Stimulated activated CD8-positive, alpha-beta memory T cell treated with anti-CD3 and anti-CD28 coated beads, Interleukin-7, amount 100 ng/mL, for 1 hour (primary cell): ENCODE data around the gene HPD.

Experiments used
- DNase-seq, 2 donors: peaks; one replicate each; pipeline ENCODE4 v3.0.0-alpha.2; 2020; ENCODE audit warnings: low read depth in 2 of 2

The HPD gene

DNA sequence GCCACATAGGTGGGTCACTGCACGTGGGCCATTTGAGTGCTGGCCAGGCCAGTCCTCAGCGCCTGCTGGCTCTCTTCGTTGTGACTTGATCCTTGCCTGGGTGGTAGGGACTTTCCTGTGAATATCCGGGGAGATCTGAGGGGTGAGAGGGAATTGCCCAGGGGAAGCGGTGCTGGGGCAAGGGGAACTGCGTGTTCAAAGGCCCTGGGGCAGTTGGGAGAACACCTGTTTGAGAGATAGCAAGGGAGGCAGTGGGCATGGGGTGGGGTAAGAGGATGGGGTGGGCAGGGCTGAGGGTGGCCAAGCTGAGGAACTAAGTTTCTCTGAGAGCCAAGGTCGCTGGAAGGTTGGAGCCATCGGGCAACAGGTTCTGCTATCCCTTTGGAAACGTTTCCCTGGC lies 29.8 kb downstream of the HPD start:
- no peak for DNase-seq

DNA sequence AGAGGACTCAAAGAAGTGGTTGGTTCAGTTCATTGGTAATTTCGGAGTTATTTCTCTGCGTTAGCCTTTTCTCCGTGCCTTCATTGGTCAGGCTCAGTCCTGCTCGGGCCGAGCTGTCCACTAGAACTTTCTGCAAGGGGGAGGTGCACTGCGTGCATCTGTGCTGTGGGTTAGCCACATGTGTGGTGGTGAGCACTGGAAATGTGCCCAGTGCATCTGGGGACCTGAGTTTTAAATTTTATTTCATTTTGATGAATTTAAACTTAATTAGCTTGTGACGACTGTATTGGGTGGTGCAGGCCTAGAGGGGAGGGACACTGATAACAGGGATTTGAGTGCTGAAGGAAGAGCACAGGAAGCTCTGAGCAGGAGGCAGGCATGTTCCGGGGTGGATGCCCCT lies 30.4 kb downstream of the HPD start:
- no peak for DNase-seq

DNA sequence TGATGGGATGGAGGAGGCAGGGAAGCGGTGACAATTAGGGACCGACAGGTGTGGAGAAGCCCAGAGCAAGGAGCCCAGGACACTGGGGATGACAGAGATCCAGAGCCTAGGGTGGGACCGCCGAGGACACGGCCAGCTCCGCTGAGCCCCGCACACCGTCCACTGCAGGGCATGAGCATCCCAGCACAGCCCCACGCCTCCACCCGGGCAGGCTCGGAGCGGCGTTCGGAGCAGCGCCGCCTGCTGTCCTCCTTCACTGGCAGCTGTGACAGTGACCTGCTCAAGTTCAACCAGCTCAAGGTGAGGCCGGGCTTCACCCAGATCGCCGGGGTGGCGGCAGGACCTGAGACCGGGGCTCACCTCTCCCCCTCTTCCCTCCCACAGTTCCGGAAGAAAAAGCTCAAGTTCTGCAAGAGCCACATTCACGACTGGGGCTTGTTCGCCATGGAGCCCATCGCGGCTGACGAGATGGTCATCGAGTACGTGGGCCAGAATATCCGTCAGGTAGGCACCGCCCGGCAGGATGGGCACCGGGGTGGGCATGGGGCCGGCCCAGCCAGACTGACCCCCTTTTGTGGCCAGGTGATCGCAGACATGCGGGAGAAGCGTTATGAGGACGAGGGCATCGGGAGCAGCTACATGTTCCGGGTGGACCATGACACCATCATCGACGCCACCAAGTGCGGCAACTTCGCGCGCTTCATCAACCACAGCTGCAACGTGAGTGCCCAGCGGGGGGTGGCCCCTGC lies 31.1 kb downstream of the HPD start:
- no peak for DNase-seq

DNA sequence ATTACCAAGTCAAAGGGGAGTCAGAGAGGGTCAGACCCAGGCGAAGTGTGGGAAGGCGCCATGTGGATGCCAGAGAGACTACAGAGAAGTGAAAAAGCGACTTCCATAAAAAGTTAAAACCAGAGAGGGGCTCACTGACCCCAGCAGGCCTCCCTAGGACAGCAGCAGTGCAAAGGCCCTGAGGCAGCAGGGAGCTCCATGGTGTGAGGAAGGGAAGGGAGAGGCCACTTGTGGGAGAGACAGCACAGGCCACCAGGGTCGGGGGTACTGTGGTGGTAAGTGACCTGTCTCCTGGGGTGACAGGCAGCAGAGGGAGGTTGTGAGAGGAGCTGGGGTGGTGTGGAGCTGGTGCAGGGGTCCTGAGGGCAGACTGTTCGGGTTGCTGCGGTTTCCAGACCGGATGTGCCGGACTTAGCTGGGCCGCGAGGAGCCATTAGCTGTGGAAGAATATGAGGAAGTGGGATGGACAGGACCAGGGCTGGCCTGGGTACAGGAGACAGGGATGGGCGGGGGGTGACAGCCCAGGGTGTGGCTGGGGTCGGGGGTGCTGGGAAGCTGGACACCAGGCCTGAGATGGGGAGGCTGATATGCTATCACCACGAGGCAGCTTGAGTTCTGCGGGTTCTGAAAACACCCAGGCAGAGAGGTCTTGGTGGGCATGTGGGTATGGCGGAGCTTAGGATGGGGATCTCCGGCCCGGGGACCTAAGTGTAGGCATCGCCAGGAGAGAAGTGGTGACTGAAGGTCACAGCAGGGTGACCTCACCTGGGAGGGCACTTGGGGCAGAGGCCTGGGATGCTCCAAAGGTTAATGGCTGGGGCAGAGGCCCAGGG lies 32.1 kb downstream of the HPD start:
- no peak for DNase-seq

DNA sequence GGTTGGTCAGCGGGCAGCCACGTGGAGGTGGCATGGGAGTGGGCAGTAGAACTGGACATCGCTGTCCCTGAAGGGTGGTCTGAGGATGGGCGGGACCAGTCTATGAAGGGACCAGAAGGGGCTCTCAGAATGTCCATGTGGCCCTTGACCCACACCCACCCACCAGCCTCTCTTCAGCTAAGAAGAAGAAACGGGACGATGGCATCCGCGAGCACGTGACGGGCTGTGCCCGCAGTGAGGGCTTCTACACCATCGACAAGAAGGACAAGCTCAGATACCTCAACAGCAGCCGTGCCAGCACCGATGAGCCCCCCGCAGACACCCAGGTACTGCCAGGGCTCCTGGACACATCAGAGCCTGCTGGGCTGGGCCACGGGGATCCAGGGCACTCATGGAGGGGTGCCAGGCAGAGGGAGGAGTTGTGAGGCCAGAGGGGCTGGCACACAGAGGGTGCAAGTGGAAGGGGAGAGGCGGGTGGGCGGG lies 33.6 kb downstream of the HPD start:
- no peak for DNase-seq

DNA sequence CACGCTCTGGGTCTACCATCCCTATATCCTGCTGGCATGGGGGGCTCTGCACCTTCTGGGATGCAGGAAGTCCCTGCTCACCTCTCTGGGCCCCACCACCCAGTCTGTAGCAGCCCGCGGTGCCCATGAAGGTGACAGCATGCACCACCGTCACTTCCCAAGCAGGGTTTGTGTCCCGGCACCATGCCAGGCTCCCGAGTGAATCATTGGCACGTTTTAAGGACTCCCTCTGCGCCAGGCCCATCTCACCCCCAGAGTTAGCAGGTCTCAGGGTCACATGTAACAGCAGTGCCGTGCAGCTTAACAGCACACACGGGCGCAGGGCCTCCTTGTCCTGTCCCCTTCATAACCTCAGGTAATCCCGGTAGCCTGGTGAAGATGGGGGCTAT lies 34.9 kb downstream of the HPD start:
- DNase-seq: no peak

DNA sequence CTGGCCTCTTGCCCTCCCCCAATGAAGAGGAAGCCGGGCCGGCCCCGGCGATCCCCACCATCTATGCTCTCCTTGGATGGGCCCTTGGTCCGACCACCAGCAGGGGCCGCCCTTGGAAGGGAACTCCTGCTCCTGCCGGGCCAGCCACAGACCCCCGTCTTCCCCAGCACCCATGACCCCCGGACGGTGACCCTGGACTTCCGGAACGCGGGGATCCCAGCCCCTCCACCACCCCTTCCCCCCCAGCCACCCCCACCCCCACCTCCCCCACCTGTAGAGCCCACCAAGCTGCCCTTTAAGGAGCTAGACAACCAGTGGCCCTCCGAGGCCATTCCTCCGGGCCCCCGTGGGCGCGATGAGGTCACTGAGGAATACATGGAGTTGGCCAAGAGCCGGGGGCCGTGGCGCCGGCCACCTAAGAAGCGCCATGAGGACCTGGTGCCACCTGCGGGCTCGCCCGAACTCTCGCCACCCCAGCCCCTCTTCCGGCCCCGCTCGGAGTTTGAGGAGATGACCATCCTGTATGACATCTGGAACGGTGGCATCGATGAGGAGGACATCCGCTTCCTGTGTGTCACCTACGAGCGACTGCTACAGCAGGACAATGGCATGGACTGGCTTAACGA lies 35.4 kb downstream of the HPD start:
- DNase-seq: no peak

DNA sequence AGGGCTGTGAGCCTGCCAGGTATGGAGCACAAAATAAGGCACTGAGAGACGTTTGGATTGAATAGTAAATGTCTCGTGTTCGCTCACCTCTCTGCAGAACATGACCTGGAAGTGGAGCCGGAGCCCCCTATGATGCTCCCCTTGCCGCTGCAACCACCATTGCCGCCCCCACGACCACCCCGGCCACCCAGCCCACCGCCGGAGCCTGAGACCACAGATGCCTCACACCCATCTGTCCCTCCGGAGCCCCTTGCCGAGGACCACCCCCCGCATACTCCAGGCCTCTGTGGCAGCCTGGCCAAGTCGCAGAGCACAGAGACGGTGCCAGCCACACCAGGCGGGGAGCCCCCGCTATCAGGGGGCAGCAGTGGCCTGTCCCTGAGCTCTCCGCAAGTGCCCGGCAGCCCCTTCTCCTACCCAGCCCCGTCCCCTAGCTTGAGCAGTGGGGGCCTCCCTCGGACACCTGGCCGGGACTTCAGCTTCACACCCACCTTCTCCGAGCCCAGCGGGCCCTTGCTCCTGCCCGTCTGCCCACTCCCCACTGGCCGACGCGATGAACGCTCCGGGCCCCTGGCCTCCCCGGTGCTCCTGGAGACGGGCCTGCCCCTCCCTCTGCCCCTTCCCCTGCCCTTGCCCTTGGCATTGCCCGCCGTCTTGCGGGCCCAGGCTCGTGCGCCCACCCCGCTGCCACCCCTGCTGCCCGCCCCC lies 36.1 kb downstream of the HPD start:
- no peak for DNase-seq

DNA sequence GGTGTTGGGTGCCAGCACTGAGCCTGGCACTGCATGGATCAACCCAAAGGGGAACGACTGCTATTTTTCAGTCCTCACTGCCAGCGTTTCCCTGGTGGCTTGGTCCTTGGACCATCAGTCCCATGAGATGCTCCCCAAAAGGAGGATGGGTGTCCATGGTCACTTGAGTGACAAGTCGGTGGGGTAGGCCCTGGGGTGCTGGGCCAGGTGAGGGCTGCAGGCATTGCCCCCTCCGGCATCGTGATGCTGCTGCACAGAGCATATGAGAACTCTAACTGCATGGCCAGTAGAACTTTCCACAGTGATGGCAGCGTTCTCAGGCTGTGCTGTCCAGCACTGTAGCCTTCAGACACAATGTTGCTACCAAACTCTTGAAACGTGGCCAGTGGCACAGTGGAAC lies 38.6 kb downstream of the HPD start:
- DNase-seq: no peak

DNA sequence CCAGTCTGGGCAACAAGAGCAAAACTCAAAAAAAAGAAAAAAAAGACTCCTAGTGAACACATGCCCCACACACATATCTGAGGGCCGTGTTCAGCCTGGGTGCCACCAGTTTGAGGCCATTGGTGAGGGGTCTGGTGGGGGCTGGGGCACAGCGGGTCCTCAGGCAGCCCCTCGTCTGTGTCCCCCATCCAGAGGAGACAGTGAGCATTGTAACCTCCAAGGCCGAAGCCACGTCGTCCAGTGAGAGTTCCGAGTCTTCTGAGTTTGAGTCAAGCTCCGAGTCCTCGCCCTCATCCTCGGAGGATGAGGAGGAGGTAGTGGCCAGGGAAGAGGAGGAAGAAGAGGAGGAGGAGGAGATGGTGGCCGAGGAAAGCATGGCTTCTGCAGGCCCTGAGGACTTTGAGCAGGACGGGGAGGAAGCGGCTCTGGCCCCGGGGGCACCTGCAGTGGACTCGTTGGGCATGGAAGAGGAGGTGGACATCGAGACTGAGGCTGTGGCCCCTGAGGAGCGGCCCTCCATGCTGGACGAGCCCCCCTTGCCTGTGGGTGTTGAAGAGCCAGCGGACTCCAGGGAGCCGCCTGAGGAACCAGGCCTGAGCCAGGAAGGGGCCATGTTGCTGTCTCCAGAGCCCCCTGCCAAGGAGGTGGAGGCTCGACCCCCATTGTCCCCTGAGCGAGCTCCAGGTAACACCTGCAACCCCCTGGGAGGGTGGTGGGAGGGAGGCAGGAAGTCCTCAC lies 39.3 kb downstream of the HPD start:
- no peak for DNase-seq

DNA sequence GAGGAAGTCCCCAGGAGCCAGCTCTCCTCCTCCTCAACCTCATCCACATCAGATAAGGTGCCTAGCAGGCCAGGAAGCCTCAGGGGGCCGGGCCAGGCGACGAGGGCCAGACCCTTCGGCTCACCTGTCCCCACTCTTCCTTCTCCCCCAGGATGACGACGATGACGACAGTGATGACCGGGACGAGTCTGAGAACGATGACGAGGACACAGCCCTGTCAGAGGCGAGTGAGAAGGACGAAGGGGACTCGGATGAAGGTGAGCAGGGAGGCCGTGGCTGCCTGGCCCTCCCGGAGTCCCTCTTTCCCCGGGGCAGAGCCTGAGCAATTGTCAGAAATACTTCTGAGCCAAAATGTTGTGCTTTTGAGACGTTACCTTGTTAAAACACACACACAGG lies 41.0 kb downstream of the HPD start:
- DNase-seq: no peak

DNA sequence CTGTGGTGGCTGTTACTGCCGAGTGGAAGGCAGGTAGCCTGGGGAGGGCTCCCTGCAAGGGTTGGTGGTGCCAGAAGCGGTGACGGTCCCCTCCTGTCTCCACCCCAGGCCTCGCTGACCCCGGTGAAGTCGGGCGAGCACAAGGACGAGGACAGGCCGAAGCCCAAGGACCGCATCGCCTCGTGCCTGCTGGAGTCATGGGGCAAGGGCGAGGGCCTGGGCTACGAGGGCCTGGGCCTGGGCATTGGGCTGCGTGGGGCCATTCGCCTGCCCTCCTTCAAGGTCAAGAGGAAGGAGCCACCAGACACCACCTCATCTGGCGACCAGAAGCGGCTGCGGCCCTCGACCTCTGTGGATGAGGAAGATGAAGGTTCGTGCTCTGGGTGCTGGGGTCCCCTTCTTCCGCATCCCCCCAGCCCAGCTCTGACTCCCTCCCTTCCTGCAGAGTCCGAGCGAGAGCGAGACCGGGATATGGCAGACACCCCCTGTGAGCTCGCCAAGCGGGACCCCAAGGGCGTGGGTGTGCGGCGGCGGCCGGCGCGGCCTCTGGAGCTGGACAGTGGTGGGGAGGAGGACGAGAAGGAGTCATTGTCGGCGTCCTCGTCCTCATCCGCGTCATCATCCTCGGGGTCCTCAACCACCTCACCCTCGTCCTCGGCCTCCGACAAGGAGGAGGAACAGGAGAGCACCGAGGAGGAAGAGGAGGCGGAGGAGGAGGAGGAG lies 41.6 kb downstream of the HPD start:
- no peak for DNase-seq

DNA sequence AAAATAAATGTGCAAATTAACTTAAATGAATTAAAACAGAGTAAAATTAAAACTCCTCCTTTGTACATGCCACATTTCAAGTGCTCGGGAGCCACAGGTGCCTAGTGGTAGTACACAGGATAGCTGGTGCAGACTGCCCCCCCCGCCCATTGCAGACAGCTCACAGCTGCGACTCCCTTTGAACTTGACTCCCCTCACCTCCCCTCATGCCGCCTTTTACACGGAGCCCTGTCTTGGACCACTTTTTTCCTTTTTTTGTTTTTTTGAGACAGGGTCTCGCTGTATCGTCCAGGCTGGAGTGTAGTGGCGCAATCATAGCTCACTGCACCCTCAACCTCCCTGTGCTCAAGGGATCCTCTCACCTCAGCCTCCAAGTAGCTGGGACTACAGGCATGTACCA lies 43.4 kb downstream of the HPD start:
- no peak for DNase-seq

DNA sequence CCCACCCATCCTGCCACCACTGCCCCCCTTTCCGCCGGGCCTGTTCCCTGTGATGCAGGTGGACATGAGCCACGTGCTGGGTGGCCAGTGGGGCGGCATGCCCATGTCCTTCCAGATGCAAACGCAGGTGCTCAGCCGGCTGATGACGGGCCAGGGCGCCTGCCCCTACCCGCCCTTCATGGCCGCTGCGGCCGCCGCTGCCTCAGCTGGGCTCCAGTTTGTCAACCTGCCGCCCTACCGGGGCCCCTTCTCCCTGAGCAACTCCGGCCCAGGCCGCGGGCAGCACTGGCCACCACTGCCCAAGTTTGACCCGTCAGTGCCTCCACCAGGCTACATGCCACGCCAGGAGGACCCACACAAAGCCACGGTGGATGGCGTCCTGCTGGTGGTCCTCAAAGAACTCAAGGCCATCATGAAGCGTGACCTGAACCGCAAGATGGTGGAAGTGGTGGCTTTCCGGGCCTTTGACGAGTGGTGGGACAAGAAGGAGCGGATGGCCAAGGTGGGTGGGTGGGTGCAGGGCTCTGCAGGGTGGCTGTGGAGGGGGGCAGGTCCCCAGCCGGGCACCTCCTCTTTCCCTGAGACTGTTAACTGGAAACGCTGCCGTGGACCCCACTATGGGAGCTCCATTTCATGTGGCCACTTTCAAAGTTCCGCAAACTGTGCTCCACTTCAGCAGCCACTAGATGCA lies 44.1 kb downstream of the HPD start:
- DNase-seq: no peak

DNA sequence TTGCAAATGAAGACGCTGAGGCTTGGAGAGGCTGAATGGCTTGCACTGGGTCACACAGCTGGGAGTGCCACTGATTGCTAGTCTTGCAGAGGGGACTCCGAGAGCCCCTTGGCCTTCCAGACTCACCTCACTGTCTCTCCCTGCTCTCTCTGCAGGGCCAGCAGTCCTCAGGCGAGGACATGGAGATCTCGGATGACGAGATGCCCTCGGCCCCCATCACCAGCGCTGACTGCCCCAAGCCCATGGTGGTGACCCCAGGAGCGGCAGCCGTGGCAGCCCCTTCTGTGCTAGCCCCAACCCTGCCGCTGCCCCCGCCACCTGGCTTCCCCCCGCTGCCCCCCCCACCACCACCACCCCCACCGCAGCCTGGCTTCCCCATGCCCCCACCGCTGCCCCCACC lies 44.7 kb downstream of the HPD start:
- DNase-seq: no peak

DNA sequence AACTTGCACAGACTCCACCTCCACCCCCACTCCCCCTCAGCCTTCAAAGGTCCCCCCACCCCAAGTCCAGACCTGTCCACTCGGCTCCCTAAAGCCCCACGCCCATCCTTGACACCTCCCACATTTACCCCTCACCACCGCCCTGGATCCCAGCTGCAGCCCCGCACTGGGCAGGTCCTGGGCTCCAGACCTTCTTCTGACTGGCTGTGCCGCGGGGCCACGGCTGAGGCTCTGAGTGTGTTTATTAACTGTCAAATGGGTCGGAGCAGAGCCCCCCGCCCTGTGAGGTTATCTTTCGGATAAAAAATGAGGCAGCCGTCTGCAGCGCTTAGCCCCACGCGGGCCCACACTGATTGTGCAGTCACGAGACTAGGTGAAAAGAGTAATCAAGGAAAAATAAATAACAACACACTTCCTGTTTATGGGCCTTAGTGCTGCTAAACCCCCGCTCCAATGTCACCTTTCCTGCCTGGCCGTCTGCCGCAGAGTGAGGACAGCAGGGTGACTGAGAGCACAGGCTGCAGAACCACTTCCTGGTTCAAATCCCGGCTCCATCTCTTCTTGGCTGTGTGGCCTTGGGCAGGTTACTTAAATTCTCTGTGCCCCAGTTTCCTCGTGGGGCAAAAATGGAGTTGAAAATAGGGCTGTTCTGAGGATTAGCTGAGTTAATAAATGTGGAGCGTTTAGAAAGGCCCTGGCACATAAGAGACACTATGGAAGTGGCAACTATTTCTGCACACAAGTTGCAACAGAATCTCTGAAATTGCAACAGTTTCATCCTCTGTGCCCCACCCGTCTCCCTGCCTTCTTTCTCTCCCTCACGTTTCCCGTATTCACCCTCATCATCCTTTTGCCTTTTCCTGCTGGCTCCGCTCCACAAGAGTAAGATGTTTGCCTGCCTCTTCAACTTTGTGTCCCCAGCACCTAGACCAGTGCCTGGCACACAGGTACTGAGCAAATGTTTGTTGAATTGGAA lies 45.5 kb downstream of the HPD start:
- no peak for DNase-seq

DNA sequence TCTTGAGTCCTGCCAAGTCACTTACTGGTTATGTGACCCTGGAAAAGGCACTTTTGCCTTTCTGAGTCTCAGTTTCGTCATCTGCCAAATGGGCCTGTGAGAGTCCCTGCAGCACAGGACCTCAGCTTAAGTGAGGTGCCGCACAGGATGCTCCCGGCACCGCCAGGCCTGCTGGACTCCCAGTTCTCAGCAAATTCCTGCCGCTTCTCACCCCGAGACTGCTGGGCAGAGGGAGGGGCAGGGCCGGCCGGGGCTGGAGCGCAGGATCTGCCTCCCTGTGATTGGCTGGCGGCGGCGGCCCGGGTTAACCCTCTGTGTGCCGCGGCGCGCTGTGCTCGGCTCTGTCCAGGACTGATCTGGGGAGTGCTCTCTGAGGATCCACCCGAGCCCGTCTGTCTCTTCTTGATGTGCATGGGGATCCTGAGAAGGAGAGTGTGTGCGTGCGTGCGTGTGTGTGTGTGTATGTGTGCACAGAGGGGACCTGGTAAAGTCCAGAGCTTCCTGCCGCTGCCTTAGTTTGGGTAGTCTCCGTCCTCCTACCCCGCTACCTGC lies 46.3 kb downstream of the HPD start:
- no peak for DNase-seq

DNA sequence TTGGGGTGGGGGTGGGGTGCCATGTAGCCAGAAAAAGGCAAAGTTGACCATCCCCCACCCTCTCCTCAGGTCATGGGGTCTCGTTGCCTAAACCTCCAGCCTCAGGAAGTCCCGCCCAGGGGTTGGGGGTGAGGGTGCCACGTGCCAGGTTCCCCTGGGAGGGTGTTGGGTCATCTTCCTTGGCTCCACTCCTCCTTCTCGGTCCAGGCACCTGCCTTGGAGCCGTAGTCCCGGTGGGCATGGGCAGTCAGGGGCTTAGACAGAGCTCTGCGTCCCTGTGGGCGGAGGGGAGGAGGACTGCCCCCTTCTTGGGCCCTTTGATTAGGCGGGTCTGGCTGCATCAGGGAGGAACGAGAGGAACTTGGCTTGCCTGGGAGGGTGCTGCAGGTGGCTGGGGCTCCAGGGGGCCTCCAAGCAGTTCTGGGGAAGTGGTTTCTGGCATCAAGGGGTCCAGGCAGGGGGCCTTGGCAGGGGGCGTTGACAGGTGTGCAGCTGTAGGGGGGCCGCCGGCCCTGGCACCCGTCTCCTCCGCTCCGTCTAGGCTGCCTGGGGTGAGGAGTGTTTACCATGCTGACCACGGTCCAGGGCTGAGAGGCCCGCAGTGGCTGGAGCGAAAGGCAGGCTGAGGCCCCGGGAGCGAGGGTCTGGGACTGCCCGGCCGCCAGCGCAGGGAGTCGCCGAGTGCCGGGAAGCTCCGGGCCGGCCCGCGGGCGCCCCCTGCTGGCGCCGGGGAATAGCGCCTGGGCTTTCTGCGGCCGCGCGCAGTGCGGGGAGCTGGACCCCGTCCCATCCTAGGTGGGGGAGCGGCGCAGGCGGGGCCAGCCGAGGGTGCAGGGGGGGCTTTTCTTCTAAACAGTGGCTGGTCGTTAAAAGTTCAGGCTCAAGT lies 47.0 kb downstream of the HPD start:
- DNase-seq: no peak
